GM10266 (cell line): ENCODE results near the gene DENND10.
"Not testable (repeated sequence)": the region's sequence is repeated elsewhere in the genome, so short reads cannot be mapped to it uniquely, and the experiment has no call there.

Experiments
- DNase-seq: peaks from one replicate; pipeline ENCODE4 v3.0.0; 2012; ENCODE audit errors: extremely low spot score
- TF ChIP-seq, protein P1 (sequence below): IDR thresholded peaks from 2 replicates; pipeline ENCODE4 v1.5.1; 2012; ENCODE audit warnings: mild to moderate bottlenecking, low read depth; ENCODE audit not compliant: control insufficient read depth, insufficient read depth; ENCODE audit errors: missing control alignments

The DENND10 gene

GRCh38 chr10:119166118-119166500 lies 62.2 kb downstream of the DENND10 start:
- DNase-seq: no peak
- TF ChIP-seq, protein P1, sequence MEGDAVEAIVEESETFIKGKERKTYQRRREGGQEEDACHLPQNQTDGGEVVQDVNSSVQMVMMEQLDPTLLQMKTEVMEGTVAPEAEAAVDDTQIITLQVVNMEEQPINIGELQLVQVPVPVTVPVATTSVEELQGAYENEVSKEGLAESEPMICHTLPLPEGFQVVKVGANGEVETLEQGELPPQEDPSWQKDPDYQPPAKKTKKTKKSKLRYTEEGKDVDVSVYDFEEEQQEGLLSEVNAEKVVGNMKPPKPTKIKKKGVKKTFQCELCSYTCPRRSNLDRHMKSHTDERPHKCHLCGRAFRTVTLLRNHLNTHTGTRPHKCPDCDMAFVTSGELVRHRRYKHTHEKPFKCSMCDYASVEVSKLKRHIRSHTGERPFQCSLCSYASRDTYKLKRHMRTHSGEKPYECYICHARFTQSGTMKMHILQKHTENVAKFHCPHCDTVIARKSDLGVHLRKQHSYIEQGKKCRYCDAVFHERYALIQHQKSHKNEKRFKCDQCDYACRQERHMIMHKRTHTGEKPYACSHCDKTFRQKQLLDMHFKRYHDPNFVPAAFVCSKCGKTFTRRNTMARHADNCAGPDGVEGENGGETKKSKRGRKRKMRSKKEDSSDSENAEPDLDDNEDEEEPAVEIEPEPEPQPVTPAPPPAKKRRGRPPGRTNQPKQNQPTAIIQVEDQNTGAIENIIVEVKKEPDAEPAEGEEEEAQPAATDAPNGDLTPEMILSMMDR: no peak

GRCh38 chr10:119166564-119166963 lies 62.7 kb downstream of the DENND10 start:
- DNase-seq: no peak
- TF ChIP-seq, protein P1: no peak

- DNase-seq: no peak
- TF ChIP-seq, protein P1: no peak
These were observed 63.1 kb downstream of the DENND10 start for GRCh38 chr10:119167041-119167440.

- TF ChIP-seq, protein P1: no peak
- DNase-seq: no peak
These were observed 70.2 kb downstream of the DENND10 start for GRCh38 chr10:119174109-119174508.

DNA sequence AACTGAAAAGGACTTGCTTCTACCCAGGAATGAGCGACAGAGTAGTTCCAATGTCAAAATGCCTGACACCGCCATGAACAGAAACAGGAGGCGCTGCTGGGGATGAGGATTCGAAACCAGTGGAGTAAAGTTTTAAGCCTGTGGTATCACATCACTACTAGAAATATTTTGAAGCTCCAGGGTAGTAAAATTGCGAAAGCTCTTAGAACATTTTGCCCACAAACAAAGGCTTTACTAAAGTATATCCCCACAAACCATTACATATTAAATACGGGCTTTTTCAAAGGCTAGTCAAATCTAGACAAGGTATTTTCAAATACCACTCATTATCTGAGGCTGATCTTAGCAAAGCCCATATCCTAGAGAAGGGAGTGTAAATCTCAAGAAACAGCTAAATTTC lies 72.3 kb downstream of the DENND10 start:
- no peak for DNase-seq
- TF ChIP-seq, protein P1: no peak

- TF ChIP-seq, protein P1: no peak
- DNase-seq: no peak
These were observed 73.9 kb downstream of the DENND10 start for GRCh38 chr10:119177708-119178371.

- TF ChIP-seq, protein P1: no peak
- DNase-seq: peak; percentile 92
These were observed 74.6 kb downstream of the DENND10 start, which contains the start of gene PRDX3 for GRCh38 chr10:119178372-119179119. TSS of gene PRDX3 (minus strand) at chr10:119178812. CDS start at chr10:119178790, 22 bp downstream.

GRCh38 chr10:119180850-119181400 lies 77.0 kb downstream of the DENND10 start:
- not testable (repeated sequence) for DNase-seq
